BLaER1 (cell line): ENCODE measurements around the gene PDLIM1.
"Not testable (repeated sequence)": the region's sequence is repeated elsewhere in the genome, so short reads cannot be mapped to it uniquely, and the experiment has no call there.

ENCODE experiments used
- H3K27ac ChIP-seq: shearing (Covaris generic); formaldehyde crosslinking; 2 replicates; pipeline ENCODE4 v1.8.1; 2022
- H3K27me3 ChIP-seq: shearing (Covaris generic); formaldehyde crosslinking; 2 replicates; pipeline ENCODE4 v1.8.1; 2022
- H3K36me3 ChIP-seq: shearing (Covaris generic); formaldehyde crosslinking; 2 replicates; pipeline ENCODE4 v1.8.1; 2022
- H3K4me1 ChIP-seq: shearing (Covaris generic); formaldehyde crosslinking; 2 replicates; pipeline ENCODE4 v1.8.1; 2022
- H3K4me2 ChIP-seq: shearing (Covaris generic); formaldehyde crosslinking; 2 replicates; pipeline ENCODE4 v1.8.1; 2022
- H3K4me3 ChIP-seq: shearing (Covaris generic); formaldehyde crosslinking; 2 replicates; pipeline ENCODE4 v1.8.1; 2022
- H3K9ac ChIP-seq: shearing (Covaris generic); formaldehyde crosslinking; 2 replicates; pipeline ENCODE4 v1.8.1; 2022
- H3K9me3 ChIP-seq: shearing (Covaris generic); formaldehyde crosslinking; 2 replicates; pipeline ENCODE4 v1.8.1; 2022
- H4K20me1 ChIP-seq: shearing (Covaris generic); formaldehyde crosslinking; 2 replicates; pipeline ENCODE4 v1.8.1; 2022
- Cebpa-rat ChIP-seq: shearing (Covaris generic); IDR thresholded peaks from 2 replicates; pipeline ENCODE4 v1.8.1; 2022

The PDLIM1 gene

DNA sequence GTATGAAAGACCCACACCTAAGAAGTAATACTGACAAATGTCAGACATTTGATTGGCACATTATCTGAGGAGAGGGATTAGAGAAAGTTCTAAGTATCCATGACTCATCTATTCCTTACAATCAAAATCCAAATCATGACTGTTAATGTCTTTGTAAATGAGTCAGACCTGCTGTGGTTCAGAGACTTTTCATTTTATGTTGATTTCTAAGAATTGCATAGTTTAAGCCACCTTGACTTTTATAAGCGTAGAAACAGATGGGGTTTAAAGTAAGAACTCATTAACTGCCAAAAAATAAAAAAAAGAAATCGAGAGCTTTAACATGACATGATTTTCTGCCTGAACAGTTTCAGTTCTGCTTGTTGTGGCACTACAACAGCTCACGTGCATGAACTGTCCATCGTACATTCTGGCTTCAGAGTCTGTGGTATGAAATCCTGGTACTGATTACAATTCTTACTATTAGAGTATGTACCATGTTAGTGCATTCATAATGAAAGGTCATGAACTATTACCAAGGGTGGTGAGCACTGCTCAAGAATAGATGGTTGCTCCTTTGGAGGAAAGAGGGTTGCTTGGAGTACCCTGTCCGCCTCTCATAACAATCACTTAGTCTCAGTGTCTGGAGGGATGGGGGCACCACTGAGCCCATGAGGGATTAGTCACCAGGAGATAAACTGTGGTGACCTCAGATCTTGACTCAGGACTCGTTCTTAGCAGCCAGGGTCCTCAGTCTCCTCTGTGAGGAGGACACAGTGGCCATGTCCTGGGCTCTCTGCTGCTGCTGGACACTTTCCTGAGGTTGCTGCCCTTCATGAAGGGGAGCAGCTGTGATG, 54.5 kb downstream of the PDLIM1 start:
- Histone ChIP-seq H3K4me2 (peak overlapping the region; percentile 14; the same call in 1 of the 2 replicates), H3K9ac (no peak overlapping the region), H3K36me3 (peaks cover 91% of the 10 kb centered on the region), H3K27me3 (no peaks in the 10 kb centered on the region), H3K27ac (peak overlapping the region; percentile 53; the same call in 1 of the 2 replicates), H4K20me1 (peaks cover 9% of the 10 kb centered on the region; the same call in 1 of the 2 replicates), H3K4me3 (no peak overlapping the region), H3K9me3 (peaks cover 7% of the 10 kb centered on the region; the same call in 1 of the 2 replicates), H3K4me1 (peaks cover 22% of the 10 kb centered on the region)
- no peak for TF ChIP-seq Cebpa-rat

DNA sequence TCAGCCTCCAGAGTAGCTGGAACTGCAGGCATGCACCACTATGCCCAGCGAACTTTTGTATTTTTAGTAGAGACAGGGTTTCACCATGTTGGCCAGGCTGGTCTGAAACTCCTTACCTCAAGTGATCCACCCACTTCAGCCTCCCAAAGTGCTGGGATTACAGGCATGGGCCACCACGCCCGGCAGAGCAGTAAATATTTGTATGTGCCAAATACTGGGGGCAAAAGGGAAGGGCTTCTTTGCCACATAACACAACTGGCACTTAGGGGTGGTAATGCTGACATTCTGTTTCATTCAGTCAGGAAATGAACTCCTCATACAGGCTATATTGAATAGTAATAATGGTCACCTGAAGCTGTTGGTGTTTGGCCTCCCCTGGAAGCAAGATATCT, 55.1 kb downstream of the PDLIM1 start:
- 0 out of 2 replicates have a peak overlapping the region, but pooled peaks have one; percentile 53 for H3K27ac ChIP-seq
- peaks cover 9% of the 10 kb centered on the region; the same call in 1 of the 2 replicates for H3K9me3 ChIP-seq
- no peak for TF ChIP-seq Cebpa-rat
- H3K27me3 ChIP-seq: no peaks in the 10 kb centered on the region
- no peak overlapping the region for H3K9ac ChIP-seq
- H4K20me1 ChIP-seq: peaks cover 8% of the 10 kb centered on the region; the same call in 1 of the 2 replicates
- H3K4me2 ChIP-seq: peak overlapping the region; percentile 14; the same call in 1 of the 2 replicates
- peaks cover 28% of the 10 kb centered on the region for H3K4me1 ChIP-seq
- peaks cover 84% of the 10 kb centered on the region for H3K36me3 ChIP-seq
- no peak overlapping the region for H3K4me3 ChIP-seq

DNA sequence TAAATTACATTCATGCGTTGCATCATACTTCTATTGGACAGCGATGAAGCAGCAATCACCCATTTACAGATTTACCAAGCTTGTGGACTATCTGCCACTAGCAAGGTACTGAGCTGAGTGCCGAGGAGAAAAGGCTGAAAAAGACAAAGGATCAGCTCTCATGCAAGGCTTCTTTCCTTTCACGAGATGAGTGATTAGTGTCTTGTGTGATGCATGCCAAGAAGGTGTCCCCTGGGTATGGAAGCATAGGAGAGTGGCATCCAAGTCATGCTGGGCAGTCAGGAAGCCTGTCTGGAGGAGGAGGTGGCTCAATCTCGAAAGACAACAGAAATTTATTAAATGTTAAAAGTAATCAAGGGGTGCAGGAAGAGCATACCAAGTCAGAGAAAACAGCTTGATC, 55.9 kb downstream of the PDLIM1 start:
- TF ChIP-seq Cebpa-rat: no peak

GRCh38 chr10:95233377-95234034, 57.3 kb downstream of the PDLIM1 start:
- TF ChIP-seq Cebpa-rat: no peak
- peaks cover 6% of the 10 kb centered on the region; the same call in 1 of the 2 replicates for H3K9me3 ChIP-seq
- peaks cover 31% of the 10 kb centered on the region for H3K4me1 ChIP-seq
- no peak overlapping the region for H3K4me3 ChIP-seq
- no peak overlapping the region for H3K4me2 ChIP-seq
- no peak overlapping the region for H3K9ac ChIP-seq
- no peak overlapping the region for H3K27ac ChIP-seq
- H4K20me1 ChIP-seq: no peaks in the 10 kb centered on the region
- H3K27me3 ChIP-seq: no peaks in the 10 kb centered on the region
- peaks cover 63% of the 10 kb centered on the region for H3K36me3 ChIP-seq

More for the DNA sequence above, 55.9 kb downstream of the PDLIM1 start:
- H3K27ac ChIP-seq: no peak overlapping the region
- no peaks in the 10 kb centered on the region for H3K27me3 ChIP-seq
- H4K20me1 ChIP-seq: peaks cover 8% of the 10 kb centered on the region; the same call in 1 of the 2 replicates
- H3K4me3 ChIP-seq: no peak overlapping the region
- no peak overlapping the region for H3K4me2 ChIP-seq
- peaks cover 31% of the 10 kb centered on the region for H3K4me1 ChIP-seq
- peaks cover 6% of the 10 kb centered on the region; the same call in 1 of the 2 replicates for H3K9me3 ChIP-seq
- peaks cover 77% of the 10 kb centered on the region for H3K36me3 ChIP-seq
- H3K9ac ChIP-seq: no peak overlapping the region

DNA sequence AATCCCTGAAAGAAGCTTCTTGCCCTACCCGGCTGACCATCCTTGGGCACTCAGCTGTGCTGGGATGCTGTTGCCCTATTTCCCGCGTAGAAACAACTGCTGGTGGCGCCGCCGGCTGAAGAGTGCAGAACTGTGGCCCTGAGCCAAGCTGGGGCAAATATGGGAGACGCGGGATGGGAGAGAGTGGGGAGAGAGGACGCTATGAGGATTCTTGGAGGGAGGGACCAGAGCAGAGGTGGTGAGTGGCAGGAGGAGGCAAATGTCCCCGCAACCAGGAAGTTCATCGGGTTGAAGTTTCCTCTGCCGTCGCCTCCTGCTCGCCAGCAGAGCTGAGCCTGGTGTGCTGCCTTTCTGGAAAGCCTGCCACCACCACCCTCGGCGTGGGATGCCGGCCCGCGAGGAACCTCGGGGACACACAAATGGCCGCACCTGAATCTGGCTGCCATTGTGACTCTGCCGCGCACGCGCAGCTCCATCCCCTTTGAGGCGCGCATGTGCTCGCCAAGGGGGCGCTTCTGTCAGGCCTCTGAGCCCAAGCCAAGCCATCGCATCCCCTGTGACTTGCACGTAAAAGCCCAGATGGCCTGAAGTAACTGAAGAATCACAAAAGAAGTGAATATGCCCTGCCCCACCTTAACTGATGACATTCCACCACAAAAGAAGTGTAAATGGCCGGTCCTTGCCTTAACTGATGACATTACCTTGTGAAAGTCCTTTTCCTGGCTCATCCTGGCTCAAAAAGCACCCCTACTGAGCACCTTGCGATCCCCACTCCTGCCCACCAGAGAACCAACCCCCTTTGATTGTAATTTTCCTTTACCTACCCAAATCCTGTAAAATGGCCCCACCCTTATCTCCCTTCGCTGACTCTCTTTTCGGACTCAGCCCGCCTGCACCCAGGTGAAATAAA, 59.9 kb downstream of the PDLIM1 start:
- peaks cover 39% of the 10 kb centered on the region for H3K36me3 ChIP-seq
- H4K20me1 ChIP-seq, H3K9me3 ChIP-seq, H3K9ac ChIP-seq, H3K27me3 ChIP-seq: not testable (repeated sequence)
- peaks cover 18% of the 10 kb centered on the region; the same call in 1 of the 2 replicates for H3K4me1 ChIP-seq
- peak overlapping the region; percentile 35 for H3K4me2 ChIP-seq
- peak overlapping the region; percentile 21 for H3K27ac ChIP-seq
- peak overlapping the region; percentile 49 for H3K4me3 ChIP-seq

- TF ChIP-seq Cebpa-rat: no peak
- H3K9ac ChIP-seq: no peak overlapping the region
- no peaks in the 10 kb centered on the region for H4K20me1 ChIP-seq
- H3K9me3 ChIP-seq: peaks cover 6% of the 10 kb centered on the region; the same call in 1 of the 2 replicates
- H3K4me3 ChIP-seq: no peak overlapping the region
- H3K27ac ChIP-seq: no peak overlapping the region
- no peaks in the 10 kb centered on the region for H3K27me3 ChIP-seq
- peaks cover 10% of the 10 kb centered on the region; the same call in 1 of the 2 replicates for H3K4me1 ChIP-seq
- H3K36me3 ChIP-seq: peaks cover 31% of the 10 kb centered on the region
- peak overlapping the region; percentile 35; the same call in 1 of the 2 replicates for H3K4me2 ChIP-seq
These were observed 60.8 kb downstream of the PDLIM1 start for GRCh38 chr10:95229724-95230627.

GRCh38 chr10:95228934-95229723, 61.7 kb downstream of the PDLIM1 start:
- H3K4me2 ChIP-seq, H3K4me3 ChIP-seq, H3K27ac ChIP-seq: not testable (repeated sequence)

GRCh38 chr10:95225136-95225535, 65.7 kb downstream of the PDLIM1 start:
- Histone ChIP-seq H3K4me3 (no peak overlapping the region), H4K20me1 (no peaks in the 10 kb centered on the region), H3K36me3 (no peaks in the 10 kb centered on the region), H3K4me2 (no peak overlapping the region), H3K4me1 (no peaks in the 10 kb centered on the region), H3K9me3 (no peaks in the 10 kb centered on the region), H3K9ac (no peak overlapping the region), H3K27me3 (no peaks in the 10 kb centered on the region), H3K27ac (no peak overlapping the region)
- TF ChIP-seq Cebpa-rat: no peak

More at GRCh38 chr10:95228934-95229723, 61.7 kb downstream of the PDLIM1 start:
- peaks cover 23% of the 10 kb centered on the region for H3K36me3 ChIP-seq
- not testable (repeated sequence) for H3K4me1 ChIP-seq, H3K9me3 ChIP-seq, H3K27me3 ChIP-seq, H4K20me1 ChIP-seq, H3K9ac ChIP-seq
